GM12874 (cell line): Measurements from ENCODE around the gene PIGH.

ENCODE experiments used
- CTCF ChIP-seq: IDR thresholded peaks from 2 replicates; pipeline ENCODE4 v1.5.1; 2011; ENCODE audit warnings: low read depth, mild to moderate bottlenecking, control low read depth, low read length, moderate library complexity; ENCODE audit not compliant: insufficient read depth

The PIGH gene

GRCh38 chr14:67582061-67582460, 18.0 kb downstream of the PIGH start:
- TF ChIP-seq CTCF, result no peak

- TF ChIP-seq CTCF, result no peak
Measured at GRCh38 chr14:67581643-67582042, 18.4 kb downstream of the PIGH start.

GRCh38 chr14:67580336-67581171, 19.5 kb downstream of the PIGH start:
- no peak for TF ChIP-seq CTCF

- TF ChIP-seq CTCF, result no peak
Measured at GRCh38 chr14:67579636-67580035, 20.4 kb downstream of the PIGH start.

- no peak for TF ChIP-seq CTCF
Measured at GRCh38 chr14:67579040-67579439, 21.0 kb downstream of the PIGH start.

GRCh38 chr14:67577909-67578749, 21.9 kb downstream of the PIGH start:
- no peak for TF ChIP-seq CTCF

GRCh38 chr14:67577181-67577808, 22.8 kb downstream of the PIGH start:
- TF ChIP-seq CTCF, result no peak
